HL-60 (cell line): Measurements from ENCODE around the gene UBL3.

ENCODE experiments used
- DNase-seq, 2 experiments: peaks; one replicate each; pipeline ENCODE4 v3.0.0-alpha.2; 2010 to 2020; ENCODE audit warnings: low read depth in 1 of 2, low spot score in 1 of 2
- H3K27ac ChIP-seq: fragments of 250-450 bp; sonication (Bioruptor Pico); replicated peaks from 2 replicates; pipeline ENCODE4 v1.5.1; 2020; ENCODE audit warnings: mild to moderate bottlenecking, moderate library complexity
- H3K27me3 ChIP-seq: fragments of 250-450 bp; sonication (Bioruptor Pico); 2 replicates; pipeline ENCODE4 v1.5.1; 2021; ENCODE audit warnings: mild to moderate bottlenecking, moderate library complexity; ENCODE audit not compliant: insufficient read depth, poor library complexity, severe bottlenecking
- H3K4me3 ChIP-seq: replicated peaks from 2 replicates; pipeline ENCODE4 v1.5.1; 2011; ENCODE audit warnings: mild to moderate bottlenecking, control low read depth, low read length; ENCODE audit not compliant: insufficient read depth
- GABPA ChIP-seq: IDR thresholded peaks from 2 replicates; pipeline ENCODE4 v1.6.1; 2012; ENCODE audit warnings: low read depth
- POLR2AphosphoS5 ChIP-seq: IDR thresholded peaks from 2 replicates; pipeline ENCODE4 v1.6.1; 2012; ENCODE audit warnings: low read depth
- SPI1 ChIP-seq: IDR thresholded peaks from 2 replicates; pipeline ENCODE4 v1.6.1; 2012; ENCODE audit warnings: low read depth, mild to moderate bottlenecking, borderline replicate concordance
- TF ChIP-seq, protein P1 (sequence below): IDR thresholded peaks from 2 replicates; pipeline ENCODE4 v1.6.1; 2012; ENCODE audit warnings: low read depth; ENCODE audit not compliant: insufficient replicate concordance
- TF ChIP-seq, protein P2 (sequence below): IDR thresholded peaks from one replicate; pipeline ENCODE4 v1.5.1; 2011; ENCODE audit warnings: low read length, control low read depth, inconsistent platforms; ENCODE audit not compliant: insufficient read depth

UBL3 gene

DNA sequence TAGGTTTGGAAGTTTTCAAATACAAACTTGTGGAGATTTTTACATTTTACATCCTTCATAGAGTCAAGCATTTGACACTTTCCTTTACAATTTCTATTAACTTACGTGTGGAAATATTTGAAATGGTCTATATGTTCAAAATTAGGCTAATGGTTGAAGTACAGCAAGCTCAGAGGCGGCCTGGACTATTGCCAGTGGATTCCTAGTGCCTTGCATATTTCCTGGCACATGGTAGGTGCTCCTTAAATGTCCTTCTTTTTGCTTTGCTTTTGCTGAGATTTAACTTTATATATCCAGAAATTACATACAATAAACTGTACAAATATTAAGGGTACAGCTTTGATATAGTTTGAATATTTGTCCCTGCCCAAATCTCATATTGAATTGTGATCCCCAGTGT, 93.9 kb downstream of the UBL3 start:
- DNase-seq: no peak
- H3K27ac ChIP-seq: no peak overlapping the region
- H3K27me3 ChIP-seq: no peaks in the 10 kb centered on the region
- no peak for TF ChIP-seq GABPA
- TF ChIP-seq, protein P1, sequence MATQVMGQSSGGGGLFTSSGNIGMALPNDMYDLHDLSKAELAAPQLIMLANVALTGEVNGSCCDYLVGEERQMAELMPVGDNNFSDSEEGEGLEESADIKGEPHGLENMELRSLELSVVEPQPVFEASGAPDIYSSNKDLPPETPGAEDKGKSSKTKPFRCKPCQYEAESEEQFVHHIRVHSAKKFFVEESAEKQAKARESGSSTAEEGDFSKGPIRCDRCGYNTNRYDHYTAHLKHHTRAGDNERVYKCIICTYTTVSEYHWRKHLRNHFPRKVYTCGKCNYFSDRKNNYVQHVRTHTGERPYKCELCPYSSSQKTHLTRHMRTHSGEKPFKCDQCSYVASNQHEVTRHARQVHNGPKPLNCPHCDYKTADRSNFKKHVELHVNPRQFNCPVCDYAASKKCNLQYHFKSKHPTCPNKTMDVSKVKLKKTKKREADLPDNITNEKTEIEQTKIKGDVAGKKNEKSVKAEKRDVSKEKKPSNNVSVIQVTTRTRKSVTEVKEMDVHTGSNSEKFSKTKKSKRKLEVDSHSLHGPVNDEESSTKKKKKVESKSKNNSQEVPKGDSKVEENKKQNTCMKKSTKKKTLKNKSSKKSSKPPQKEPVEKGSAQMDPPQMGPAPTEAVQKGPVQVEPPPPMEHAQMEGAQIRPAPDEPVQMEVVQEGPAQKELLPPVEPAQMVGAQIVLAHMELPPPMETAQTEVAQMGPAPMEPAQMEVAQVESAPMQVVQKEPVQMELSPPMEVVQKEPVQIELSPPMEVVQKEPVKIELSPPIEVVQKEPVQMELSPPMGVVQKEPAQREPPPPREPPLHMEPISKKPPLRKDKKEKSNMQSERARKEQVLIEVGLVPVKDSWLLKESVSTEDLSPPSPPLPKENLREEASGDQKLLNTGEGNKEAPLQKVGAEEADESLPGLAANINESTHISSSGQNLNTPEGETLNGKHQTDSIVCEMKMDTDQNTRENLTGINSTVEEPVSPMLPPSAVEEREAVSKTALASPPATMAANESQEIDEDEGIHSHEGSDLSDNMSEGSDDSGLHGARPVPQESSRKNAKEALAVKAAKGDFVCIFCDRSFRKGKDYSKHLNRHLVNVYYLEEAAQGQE: no peak
- TF ChIP-seq SPI1: no peak
- no peak for TF ChIP-seq POLR2AphosphoS5
- TF ChIP-seq, protein P2, sequence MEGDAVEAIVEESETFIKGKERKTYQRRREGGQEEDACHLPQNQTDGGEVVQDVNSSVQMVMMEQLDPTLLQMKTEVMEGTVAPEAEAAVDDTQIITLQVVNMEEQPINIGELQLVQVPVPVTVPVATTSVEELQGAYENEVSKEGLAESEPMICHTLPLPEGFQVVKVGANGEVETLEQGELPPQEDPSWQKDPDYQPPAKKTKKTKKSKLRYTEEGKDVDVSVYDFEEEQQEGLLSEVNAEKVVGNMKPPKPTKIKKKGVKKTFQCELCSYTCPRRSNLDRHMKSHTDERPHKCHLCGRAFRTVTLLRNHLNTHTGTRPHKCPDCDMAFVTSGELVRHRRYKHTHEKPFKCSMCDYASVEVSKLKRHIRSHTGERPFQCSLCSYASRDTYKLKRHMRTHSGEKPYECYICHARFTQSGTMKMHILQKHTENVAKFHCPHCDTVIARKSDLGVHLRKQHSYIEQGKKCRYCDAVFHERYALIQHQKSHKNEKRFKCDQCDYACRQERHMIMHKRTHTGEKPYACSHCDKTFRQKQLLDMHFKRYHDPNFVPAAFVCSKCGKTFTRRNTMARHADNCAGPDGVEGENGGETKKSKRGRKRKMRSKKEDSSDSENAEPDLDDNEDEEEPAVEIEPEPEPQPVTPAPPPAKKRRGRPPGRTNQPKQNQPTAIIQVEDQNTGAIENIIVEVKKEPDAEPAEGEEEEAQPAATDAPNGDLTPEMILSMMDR: no peak
- no peak overlapping the region for H3K4me3 ChIP-seq

DNA sequence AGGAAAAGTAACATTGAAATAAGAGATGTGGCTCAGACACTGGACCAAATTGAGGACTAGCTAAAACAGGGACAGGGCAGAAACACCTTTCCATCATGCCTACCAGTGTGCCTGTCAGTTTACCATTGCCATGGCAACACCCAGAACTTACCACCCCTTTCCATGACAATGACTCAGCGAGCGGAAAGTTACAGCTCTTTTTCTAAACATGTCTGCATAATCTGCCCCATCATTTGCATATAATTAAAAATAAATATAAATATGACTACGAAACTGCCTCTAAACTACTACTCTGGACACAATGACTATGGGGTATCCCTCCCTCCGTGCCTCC, 96.0 kb downstream of the UBL3 start:
- Histone ChIP-seq H3K27me3 (no peaks in the 10 kb centered on the region), H3K27ac (no peak overlapping the region), H3K4me3 (no peak overlapping the region)
- no peak for TF ChIP-seq POLR2AphosphoS5
- TF ChIP-seq, protein P1: no peak
- TF ChIP-seq GABPA: no peak
- no peak for TF ChIP-seq SPI1
- DNase-seq: no peak

DNA sequence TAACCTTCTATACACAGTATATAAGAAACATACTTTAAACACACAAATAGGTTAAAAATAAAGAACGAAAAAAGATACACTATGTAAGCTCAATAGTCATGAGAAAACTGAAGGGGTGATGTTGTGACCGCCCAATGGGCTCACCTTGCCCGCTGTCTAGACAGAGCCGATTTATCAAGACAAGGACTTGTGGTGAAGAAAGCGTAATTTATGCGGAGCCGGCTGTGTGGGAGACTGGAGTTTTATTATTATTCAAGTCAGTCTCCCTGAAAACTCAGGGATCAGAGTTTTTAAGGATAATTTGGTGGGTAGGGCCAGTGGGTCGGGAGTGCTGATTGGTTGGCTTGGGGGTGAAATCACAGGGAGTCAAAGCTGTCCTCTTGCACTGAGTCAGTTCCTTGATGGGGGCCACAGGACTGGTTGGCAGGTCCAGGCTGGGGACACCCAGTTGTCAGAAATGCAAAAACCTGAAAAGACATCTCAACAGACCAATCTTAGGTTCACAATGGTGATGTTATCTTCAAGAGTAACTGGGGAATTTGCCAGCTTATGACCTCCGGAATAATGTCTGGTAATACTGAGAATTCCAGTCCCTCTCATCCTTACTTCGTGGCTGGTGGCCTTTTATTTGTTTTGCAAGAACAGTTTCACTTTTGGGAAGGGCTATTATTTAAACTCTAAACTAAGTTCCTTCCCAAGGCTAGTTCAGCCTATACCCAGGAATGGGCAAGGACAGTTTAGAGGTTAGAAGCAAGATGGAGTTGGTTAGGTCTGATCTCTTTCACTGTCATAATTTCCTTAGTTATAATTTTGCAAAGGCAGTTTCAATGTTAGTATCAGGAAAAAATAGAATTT, 96.6 kb downstream of the UBL3 start:
- no peak overlapping the region for H3K4me3 ChIP-seq
- no peak for DNase-seq
- no peak overlapping the region for H3K27ac ChIP-seq
- H3K27me3 ChIP-seq: no peaks in the 10 kb centered on the region
- TF ChIP-seq, protein P2: no peak
- TF ChIP-seq GABPA: no peak
- TF ChIP-seq, protein P1: no peak
- TF ChIP-seq POLR2AphosphoS5: no peak
- TF ChIP-seq SPI1: no peak
